NCI-H510A treated with DMSO at 0.1 percent for 48 hours (cell line): Measurements from ENCODE around the gene NBEA.

Source experiments
- DNase-seq: peaks from one replicate; lab custom pipeline; 2025; lab: John Stamatoyannopoulos, UW

Gene NBEA

DNA sequence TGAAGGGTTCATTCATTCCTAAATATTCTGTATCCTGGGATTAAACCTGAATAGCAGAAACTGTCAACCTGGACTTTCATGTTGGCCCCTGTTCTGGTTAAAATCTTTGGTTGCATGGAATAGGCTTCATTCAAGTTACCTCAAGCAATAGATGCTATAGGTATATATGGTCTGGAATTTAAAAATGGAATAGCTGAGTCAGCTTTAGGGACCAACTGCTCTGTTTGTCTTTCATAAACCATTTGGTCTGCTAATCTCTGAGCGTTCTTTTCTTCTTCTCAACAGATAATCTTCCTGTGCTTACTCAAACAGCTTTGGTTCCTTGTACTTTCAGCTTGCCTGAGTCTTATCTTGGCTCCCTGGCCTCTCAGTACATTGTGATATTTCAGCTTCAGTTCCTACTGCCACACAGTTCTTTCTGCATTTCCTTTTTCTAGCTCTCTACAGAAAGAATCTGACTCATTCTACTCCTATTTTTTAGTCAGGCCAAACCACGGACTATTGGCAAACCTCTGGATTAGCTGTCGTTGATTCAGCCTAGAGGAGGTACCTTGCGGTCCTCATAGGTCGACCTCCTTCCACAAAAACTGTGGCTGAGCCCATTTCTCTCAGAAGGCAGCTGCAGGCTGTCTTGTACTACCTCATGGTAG, 570.3 kb downstream of the NBEA start:
- no peak for DNase-seq

DNA sequence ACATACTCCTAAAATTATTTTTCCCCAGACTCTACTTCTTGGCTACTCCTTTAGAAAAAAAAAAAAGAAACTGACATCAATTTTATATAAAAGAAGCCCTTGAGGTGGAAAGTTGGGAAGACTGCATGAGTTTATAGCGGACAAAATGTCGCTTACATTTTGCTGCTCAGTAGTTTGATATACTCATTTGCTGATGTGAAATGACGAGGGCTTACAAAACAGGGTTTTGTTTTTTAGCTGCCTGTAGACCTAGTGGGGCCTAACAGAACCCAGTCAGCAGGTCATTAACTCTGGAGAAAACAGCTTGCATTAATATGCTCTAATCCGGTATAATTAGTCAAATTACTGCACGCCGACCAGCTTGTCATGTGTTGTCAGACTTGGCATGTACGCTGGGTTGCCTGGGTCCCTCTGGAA, 572.0 kb downstream of the NBEA start:
- no peak for DNase-seq

DNA sequence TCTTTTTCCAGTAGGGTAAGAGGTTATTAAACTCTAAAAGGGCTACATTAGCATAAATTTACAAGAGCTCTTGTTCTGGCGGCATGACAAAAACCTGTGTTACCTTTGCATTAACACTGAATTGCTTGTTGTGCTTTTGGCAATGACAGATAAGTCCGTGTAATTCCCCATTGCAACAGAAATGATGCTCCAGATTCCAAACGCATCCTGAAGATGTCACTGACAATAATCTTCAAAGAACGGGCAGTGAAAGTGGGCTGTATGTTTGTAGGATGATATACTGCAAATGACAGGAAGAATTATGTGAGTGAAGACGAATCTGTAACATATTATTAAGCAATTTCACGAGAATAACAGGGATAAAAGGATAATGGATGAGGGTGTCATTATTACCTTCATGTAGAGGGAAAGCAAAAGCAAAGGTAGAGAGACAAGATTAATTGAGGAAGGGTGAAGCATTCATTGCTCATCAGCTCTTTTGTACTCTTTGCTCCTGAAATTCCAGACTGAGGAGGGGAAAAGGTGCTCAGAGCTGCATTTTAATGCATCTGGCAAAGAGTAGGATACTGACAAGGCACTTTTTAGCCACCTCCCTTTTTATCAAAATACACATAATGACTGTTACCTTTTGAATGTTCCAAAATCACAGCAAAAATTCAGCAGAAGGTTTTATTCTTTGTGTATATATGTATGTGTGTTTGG, 572.9 kb downstream of the NBEA start:
- no peak for DNase-seq

DNA sequence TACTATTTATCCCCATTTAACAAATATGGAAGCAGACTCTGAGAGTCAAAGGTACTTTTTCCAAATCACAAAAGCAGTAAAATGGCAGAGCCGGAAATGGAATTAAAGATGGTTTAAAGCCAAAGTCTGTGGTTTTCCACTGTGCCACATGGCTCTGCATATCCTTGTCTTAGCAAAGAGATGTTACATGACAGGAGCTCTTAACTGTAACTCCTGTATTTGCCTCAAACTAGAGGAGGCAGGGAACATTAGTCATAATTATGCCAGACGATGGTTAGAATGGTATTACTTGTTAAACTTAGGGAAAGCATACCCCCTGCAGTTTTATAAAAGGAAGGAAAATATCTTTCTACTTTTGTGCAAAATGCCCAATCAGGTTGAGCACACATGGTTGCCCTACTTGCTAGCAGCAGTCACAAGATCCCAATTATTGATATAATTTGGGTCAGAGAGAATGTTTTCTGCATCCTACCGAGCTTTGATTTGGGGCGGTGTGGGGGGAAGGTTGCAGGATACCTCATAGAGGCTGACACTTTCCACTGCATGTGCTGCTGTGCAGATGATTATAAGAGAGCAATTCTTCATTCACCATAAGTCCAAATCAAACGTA, 576.4 kb downstream of the NBEA start:
- no peak for DNase-seq

DNA sequence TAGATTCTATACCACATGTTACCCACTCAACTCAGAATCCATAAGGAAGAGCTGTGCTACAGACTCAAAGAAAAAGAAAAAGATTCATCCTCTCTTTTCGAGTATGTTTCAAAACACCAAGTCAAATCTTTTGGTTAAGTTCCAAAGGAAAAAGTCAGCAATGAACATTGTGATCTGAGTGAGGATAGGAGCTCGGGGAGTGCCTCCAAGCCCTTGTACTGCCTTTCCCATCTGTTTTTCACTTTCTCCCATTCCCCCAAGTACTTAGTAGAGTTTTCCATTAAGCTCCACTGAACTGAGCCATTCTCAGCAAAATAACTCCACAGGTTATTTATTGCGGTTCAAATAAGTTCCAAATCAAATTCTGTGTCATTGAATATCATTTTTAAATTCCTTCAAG, 582.1 kb downstream of the NBEA start:
- DNase-seq: no peak

DNA sequence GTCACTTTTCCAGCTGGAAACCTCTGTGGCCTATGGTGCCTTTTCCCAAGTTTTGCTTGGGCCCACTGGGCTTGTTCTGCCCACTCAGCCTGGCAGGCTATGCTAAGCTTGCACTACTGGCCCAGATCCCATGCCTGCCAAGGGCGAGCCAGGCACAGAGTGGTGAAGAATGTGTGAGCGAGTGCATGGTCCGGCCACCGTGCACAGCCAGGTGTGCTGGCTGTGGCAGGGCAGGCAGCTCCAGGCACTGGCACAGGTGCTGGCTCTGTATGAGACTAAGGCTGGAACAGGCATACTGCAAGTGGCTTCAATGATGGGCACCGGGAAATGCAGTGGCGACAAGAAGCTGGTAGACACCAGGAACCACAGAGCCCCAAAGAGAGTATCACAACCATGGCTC, 584.5 kb downstream of the NBEA start:
- DNase-seq: no peak

DNA sequence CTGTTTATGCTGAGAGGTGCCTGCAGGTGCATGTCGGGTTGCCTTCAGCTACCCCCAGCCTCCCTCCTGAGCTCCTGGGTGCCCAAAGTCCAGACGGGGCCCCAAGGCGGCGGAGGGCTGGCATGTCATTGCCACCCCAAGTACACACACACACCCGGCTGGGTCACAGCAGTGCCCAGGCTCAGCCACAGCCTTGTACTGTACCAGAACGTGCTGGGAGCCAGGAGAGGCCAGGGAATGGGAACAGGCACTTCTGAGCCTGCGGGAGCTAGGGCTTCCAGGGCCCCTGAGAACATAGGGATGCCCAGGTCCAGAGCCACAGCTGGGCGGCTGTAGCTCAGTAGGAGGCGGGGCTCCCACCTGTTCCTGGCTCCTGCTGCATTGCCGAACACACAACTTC, 585.4 kb downstream of the NBEA start:
- no peak for DNase-seq

DNA sequence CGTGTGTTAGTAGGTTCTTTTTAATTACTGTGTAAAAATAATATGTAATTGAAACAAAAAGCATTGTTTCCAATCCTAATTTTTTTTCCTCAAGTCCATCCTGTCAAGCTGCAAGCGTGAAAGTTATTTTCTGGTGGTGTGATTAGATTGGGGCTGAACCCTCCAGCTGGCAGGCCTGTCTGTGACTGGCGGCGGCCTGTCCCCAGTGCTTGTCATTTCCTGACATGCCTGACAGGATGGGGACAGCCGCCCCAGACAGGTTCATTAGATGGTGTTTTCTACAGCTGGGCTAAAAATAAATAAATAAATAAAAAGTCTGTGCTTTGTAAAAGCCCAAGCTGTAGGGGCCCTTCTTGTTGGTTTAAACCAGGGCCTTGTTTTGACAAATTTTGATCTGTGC, 588.1 kb downstream of the NBEA start:
- no peak for DNase-seq

DNA sequence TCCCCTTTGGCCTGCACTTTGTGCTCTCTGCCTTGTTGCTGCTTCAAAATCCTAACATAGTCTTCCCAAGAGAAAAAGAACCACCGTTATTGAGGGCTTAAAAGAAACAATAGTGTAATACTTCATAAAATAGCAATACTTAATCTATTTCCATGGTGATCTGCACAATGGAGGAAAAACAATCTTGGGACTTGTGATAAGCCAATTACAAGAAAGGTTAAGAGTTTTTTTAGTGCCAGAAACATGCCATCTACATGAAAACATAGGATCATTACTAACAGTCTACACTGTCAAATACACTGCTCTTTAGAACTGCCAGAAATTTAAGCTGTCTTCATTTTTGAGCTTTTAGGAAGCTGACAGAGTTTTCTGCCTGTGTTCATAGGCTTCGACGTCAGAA, 588.5 kb downstream of the NBEA start:
- no peak for DNase-seq

DNA sequence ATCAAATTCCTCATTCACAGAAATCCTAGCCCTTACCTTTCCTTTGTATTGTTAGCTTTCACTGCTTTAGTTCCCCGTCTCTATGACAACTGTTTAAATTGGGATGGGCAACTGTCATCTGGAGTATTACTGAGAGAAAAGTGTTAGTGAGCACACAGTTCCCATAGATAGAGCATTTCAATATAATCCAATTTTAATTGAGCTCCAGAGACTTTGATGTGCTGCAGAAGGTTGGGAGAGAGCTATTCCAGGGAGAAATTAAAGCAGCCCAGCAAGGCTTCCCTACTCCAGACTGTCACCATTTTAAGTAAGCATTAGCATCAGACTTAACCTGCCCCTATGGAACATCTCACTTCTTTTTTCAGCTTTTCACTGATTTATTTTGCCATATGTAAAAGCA, 589.5 kb downstream of the NBEA start:
- no peak for DNase-seq

DNA sequence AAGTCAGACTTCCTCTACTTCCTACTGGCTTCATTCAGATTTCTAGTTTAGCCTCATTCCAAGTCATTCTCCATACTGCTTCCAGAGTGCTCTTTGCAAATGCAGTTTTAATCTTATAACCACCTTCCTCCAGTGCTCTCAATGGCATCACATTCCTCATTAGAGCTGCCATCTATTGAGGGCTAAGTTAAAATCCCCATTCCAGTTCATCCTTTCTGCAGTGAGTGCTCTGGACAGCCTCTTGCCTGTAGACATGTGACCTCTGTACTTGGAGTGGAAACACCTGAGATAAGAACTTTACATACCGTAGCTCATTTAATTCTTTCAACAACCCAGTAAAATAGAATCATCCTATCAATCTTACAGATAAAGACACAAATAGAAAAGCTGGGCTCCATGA, 592.3 kb downstream of the NBEA start:
- no peak for DNase-seq

DNA sequence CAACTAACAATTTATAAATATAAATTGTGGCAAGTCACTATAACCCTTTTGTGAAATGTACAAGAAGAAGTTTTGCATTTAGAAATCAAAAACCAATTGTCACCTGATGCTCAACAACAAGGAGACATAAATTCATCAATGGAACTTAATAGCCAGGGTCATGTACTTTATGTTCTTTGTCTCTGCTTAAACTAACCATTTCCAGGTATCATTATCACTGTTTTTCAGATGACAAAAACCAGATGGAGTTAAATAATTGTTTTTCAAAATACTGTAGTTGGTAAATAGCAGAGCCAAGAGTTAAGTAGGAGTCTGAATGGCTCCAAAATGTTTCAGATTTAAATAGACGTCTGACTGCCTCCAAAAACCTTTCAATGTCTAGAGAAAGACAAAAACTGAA, 606.7 kb downstream of the NBEA start:
- DNase-seq: no peak

DNA sequence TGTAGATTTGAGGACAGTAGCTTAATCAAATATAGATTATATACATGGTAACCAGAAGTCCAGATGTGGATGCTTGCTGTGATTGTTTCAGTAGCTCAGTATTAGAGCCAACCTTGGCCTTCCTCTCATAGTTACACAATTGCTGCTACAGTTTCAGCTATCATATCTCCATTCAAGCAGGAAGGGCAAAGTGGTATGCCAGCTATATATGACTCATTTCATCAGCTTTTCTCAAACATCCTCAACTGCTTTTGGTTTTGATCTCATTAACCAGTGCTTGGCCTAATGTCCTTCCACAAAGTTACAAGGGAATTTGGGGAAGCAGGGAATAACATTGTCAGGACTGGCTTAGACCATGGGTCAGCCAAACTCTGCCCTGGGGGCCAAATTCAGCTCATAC, 607.4 kb downstream of the NBEA start:
- DNase-seq: no peak

DNA sequence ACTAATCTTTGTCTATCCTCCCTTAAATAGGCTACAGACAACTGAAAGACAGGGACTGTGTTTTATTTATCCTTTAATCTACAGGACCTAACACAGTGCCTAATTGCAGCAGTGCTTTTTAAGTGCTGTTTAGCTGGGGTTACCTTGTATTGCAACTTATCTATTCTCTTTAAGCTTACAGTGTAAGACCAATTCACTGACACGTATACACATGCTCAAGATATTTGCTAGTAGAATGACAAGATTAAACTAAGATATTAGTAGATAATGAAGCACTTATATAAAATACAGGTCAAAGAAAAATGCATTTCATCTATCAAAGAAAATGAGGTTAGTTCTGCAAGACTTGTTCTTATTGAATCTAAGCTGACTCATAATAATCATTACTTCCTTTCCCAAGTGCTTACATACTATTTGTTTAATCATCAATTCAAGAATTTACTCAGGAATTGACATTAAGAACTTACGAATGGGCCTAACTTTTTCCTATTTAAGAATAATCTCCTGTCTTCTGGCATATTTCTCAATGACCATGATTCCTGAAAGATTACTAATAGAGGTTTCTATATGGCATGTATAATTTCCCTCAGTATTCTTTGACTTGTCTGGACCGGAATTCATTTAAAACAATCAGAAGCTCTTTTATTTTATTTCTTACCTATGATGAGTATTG, 610.2 kb downstream of the NBEA start:
- DNase-seq: no peak

DNA sequence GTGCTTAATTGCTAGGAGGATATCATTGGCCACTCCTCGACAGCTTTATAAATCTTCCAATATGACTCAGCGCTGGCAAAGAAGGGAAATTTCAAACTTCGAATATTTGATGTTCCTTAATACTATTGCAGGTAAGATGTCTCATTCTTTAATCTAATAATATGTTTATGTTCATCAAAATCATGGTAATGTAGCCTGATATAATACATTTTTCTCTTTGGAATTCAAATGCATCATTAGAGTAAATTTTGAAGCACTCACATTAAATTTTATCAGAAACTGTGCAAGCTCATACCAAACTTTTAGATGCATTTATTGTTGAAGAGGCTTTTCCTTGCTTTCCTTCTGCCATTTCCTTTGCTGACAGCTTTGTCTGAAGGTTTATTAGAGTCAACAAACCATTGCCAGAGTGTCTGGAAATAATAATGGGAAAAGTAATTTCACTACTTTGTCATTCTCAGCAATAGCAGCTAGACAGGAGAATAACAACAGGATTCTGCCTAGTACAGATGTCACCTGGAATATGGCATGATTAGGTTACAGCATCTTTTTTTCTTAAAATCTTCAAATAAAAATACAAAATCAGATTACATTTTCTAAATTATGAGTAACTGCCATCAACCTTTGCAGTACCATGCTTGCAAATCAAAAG, 613.0 kb downstream of the NBEA start:
- DNase-seq: no peak

DNA sequence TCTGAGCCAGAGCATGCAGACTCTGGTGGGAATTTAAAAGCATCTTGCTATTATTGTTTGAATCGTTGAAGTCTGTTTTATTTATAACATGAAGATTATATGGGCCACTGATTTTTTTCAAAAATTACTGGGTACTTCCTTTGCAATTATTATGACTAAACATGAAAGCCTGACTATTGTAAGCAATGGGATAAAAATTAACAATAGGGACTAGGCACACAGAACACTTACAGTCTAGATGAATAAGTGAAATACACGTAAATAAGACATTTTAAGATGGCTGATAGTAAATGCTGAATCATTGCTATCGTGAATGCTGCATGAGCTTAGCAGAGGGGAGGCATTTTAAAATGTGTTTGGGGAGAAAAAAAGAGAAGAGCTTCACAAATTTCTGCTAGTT, 615.4 kb downstream of the NBEA start:
- no peak for DNase-seq

DNA sequence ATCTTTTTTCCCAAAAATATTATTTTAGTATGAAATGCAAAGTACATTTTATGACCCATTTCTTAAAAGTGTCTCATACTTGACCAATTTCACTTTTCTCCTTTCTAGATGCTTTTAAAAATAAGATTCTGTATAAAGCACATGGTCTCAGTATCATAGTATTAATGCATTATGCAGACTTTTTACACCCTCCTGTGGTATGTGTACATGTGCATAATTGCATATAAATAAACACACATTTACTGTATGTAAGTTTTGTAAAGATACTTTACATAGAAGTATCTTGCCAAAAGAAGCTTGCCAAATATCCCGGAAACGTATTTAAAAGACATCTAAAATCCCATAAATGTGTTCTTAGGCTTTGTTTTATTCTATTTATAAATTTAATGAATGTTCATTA, 619.5 kb downstream of the NBEA start:
- no peak for DNase-seq

DNA sequence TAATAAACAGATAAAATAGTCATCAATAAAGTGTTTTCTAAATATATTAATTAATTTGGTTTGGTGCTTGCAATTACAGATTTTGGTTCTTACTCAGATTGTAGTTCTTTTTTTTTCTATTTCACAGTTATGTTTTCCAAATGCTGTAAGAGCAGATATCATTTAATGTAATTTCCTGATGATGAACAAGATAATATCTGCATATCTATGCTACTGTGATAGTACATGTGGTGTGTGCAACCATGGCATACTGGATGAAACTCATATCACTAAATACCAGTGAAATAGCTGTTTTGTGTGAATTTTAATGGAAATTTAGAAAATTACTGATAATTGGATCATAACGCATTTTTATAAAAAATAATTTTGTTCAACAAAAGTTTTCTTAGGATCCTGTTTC, 623.2 kb downstream of the NBEA start:
- DNase-seq: no peak

DNA sequence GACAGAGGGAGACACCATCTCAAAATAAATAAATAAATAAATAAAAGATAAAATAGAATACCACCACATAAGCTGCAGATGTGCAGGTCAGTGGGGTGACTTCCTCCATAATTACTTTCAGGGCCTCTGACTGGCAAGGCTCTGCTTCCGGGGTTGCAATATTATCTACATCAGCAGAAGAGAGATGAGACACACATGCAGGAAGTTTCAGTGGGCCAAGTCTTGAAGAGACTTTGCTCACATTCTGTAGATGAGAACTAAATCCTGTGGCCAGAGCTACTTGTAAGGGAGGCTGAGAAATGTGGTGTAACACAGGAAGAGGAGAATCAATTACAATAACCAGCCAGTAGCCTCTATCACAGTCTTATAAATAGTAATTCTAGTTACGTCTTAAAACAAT, 624.3 kb downstream of the NBEA start:
- DNase-seq: no peak

DNA sequence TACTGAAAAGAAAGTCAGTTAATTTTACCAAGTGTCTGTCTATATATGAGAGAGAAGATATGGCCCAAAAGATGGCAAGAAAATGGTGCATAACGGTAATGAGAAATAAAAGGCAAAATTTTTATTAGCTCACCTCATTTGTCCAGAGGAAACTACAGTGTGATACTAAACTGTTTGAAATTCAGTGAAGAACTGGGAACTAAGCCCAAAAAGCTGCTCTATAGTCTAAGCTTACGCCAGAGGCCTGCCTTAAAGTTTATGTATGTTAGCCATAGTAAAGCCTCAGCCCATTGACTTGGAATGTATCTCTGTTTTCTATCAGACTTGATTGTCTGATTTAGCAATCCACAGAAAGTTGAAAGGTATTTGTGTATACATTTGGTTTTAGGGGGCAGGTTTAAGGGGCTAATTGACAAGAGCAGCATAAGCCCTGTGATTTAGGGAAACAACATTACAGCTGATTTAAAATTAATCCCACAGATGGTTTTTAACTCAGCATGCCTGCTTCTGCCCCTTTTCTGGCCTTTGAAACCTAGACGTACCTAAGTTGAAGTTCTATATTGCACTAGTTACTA, 625.4 kb downstream of the NBEA start:
- DNase-seq: no peak

DNA sequence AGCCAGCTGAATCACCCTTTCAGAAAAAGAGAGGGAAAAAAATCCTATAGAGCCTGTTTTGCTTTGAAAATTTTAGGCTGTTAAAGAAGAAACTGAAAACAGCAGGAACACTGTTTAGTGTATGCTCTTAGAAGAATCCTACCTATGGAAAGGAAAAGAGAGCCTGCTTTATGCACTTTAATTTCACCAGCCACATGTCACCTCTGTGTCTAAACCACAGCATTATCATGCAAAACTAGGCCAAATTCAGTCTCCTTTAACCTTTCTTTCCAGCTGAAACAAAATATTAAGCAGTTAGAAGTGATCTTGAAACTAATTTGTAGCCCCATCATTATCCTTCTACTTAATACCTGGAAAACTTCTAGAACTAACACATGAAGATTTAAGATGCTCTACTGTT, 631.6 kb downstream of the NBEA start:
- DNase-seq: no peak

DNA sequence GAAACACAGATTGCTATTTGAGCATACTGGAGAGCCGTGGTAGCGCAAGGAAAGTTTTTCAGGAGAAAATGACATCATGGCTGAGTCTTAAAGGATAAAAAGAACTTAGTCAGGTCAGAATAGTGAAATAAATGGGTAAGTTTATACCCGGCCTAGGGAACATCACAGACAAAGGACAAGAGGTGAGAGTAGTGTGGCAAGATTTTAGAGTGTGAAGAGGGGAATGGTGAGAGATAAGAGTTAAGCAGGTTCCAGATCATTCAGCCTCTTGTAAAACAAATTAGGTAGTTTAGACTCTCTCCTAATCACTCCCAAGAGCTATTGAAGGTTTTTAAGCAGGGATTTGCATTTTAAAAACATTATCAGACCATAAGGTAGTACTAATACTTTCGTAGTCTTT, 650.4 kb downstream of the NBEA start:
- no peak for DNase-seq
